ENCODE results near the gene ADAM11.
A peak's percentile ranks its signal among the peaks of the same experiment; 100 is the strongest.

ADAM11 gene

DNA sequence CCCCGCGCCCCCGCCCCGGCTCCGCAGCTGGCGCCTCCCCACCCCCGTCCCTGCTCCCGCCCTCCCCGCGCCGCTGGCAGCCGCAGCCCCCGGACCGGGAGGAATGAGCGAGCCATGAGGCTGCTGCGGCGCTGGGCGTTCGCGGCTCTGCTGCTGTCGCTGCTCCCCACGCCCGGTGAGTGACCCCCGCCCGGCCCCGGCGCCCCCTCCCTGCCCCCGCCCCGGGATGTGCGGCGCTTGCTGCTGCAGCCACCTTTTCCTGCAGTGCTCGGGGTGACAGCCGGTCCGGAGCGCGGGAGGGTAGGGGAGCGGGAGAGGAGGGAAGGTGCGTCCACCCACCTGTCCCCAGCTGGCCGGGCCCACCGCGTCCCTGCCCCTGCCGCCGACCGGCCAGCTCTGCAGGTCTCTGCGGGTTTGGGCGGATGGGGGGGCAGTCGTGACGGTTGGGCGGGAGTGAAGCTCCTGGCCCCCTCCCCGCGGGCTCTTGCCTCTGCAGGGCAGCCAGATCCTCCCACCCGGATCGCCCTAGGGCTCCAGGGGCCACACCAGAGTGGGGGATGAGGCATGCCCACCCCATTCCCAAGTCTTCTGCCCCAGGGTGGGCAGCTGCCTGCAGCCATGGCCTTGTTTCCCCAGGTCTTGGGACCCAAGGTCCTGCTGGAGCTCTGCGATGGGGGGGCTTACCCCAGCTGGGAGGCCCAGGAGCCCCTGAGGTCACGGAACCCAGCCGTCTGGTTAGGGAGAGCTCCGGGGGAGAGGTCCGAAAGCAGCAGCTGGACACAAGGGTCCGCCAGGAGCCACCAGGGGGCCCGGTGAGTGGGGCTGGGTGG, 513 bp downstream of the ADAM11 start:
- DNase-seq, result no peak

DNA sequence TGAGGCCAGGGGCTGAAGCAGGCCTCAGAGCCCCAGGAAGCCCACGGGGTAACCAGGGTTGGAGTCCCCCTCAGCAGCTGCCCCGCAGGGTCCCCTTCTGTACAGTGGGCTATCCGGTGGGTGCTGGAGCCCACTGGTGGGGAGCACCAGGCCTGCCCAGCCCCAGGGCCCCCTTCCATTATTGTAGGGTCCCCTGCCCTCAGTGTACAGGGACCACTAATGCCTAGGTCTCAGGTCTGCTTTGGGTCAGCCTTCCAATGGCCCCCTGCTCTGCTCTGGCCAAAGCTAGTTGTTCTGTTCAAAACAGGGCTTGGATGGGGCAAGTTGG, 1.1 kb downstream of the ADAM11 start:
- no peak for DNase-seq

DNA sequence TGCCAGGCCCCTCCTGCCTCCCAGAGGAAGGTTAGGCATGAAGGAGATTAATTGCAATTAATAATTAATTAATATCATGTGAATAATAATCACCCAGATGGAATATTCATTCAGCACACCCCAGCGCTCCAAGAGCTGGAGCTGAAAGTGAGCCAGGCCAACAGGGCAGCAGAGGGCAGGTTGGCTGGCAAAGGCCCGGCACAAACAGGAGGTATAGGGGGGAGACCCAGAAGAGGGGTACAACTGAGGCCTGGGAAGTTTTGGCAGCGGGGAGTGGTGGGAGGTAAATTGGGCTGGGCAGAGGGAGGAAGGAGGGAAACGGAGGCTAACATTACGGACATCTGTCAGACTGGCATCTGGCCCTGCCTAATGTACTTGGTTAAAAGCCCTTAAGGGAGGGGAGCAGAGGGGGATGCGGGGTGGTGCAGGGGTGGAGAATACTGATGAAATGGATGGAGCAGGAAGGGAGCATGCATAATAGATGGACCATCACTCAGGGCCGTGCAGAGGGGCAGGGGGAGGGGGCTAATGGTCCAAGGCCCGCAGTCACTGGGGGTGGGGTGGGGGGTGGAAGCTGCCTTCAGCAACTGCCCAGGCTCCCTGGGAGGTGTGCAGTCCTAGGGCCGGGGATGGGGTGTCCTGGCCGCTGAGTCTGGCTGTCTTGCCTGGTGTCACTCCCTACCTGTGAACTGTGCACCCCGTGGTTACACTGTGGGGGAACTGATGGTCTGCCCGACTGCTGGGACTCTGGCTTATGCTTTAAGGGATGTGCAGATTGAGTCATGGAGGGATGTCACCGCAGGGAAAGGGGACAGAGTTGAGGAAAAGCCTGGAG, 1.9 kb downstream of the ADAM11 start:
- no peak for DNase-seq

DNA sequence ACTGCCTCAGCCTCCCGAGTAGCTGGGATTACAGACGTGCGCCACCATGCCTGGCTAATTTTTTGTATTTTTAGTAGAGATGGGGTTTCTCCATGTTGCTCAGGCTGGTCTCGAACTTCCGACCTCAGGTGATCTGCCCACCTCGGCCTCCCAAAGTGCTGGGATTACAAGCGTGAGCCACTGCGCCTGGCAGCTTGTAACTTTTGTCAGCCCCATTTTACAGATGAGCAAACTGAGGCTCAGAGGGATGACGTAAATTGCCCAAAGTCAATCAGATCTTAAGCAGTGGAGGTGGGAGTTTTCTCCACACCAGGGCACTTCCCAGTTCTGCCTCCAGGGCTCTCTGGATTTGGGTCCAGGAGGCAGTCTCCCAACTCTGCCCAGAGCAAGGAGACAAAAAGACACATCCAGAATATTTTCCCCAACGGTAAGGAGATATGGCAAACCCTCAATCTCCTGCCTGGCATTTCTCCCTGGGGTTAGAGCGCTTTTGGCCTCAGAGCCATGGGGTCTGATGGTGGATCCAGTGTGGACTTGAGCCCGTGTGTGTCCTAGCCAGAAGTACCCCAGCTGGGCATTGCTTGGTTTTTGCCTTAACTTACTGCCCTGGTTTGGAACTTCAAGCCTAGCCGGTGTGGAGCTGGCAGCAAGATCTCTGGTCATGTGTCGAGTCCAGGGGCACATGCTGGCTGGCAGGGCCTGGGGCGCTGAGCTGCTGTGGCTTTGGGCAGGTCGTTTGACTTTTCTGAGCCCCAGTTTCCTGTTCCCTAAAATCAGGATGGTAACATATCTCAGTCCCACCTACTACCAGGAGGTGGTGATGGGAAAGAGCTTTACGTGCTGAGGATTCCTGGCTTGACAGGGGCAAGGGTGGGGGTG, 3.4 kb downstream of the ADAM11 start:
- no peak for DNase-seq

DNA sequence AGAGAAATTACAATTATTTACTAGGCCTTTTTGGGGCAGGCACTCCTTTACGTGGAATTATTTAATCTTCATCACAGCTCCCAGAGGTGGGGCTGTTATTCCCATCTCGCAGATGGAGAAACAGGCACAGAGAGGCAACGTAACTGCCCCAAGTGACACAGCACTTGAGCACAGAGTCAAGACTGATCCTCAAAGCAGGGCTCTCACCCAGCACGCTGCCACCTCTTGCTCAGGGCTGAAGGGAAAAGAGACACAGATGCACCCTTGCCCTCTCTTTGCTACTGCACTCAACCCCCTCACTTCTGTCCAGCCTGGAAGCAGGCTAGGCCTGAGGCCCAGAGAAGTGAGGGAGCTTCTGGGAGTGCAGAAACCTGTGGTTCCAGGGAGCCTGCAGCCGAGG, 4.4 kb downstream of the ADAM11 start:
- no peak for DNase-seq

DNA sequence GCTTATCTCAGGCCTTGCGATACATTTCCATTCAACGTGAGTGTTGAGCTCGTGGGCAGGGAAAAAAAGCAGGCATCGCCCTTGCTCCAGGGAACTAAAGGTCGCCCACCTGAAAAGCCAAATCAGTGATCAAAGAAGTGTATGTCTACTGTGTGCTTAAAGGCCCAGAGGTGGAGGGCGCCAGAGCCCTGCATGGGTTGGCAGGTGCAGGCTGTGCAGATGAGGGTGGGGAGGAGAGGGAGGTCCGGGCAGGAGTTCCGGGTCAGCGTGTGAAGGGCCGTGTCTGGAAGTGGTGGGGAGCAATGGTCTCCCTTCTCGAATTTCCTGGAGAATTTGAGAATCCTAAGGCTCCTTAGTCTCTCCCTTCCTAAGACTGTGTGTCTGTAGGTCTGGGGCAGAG, 7.2 kb downstream of the ADAM11 start:
- no peak for DNase-seq

DNA sequence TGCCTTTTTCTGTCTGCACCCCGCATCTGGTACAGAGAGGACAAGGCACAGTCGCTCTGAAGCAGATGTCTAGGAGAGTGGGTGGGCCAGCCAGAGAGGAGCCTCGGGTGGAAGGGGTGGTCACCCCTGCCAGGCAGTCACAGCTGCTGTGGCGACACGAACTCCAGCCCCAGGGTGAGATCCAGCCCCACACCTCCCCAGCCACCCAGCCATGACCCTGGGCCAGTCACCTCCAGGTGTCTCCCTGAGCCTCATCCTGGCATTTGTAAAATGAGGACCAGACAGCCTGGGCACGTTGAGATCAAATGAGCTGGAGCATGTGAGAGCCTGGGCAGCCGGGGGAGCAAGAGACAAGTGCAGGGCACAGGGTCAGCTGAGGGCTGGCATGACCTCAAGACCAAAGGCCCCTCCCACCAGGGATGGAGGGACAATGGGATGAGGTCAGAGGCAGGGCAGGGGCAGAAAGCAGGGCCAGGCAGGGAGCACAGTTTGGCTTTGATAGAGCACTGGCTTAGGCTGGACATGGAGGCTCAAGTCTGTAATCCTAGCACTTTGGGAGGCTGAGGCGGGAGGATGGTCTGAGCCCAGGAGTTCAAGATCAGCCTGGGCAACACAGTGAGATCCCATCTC, 7.7 kb downstream of the ADAM11 start:
- DNase-seq, result no peak

DNA sequence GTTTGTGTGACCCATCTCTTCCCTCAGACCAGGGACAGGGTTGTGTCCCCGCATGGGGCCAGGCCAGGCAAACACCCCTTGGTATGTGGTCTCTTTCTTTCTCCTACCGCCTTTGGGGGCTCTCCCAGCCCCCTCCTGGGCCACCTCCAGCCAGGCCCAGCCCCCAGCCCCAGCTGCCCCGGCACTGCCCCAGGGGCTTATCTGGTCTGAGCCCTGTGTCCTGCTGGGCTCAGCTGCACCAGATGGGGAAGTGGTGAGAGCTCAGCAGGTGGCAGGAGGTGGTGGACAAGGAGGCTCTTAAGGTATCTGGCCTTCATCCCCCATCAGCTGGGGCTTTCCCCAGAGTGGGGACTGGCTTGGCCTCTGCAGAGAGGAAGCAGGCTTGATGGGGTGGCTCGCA, 8.7 kb downstream of the ADAM11 start:
- no peak for DNase-seq

DNA sequence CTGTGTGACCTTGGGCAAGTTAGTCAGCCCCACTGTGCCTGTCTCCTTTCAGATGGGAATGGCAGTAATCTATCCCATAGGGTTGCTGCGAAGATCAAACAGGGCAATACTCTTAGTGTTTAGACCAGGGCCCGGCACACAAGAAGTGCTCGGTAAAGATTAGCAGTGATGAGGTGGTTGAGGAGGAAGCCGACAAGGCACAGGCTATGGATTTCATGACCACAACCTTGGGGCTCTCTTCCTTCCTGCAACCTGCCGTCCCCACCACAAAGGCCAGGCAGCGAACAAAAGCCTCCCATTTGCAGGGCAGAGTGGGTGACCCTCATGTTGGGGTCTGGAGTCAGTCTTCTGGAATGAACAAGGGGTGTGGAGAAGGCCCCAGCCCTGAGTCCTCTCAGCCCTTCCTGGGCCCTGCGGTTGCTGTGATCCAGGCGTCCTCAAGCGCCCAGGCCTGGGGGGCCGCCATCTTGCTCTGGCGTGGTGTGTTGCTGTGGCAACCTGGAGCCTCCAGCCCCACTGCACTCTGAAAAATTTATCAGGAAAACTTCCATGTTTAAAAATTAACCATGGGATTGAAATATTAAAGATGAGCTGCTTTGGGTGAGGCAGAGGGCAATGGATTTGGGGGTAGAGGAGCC, 9.8 kb downstream of the ADAM11 start:
- no peak for DNase-seq

DNA sequence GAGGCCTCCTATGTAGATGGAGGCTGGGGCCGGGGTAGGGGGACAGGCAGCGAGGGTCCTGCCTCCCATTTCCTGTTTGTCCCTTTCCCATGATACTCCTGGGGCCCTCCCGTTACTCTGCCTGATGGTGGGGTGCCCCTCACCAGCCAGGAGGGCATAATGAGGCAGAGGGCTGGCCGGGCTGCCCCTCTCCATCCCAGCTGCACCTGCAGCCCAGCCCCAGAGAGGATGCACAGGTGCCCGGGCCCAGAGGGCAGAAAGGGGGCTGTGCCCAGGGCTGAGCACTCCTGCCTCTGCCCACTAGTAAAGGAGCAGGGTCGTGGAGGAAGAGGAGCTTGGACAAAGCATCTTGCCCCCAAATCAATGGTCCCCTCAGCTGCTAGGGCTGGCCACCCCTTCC, 10.4 kb downstream of the ADAM11 start:
- DNase-seq, result no peak

DNA sequence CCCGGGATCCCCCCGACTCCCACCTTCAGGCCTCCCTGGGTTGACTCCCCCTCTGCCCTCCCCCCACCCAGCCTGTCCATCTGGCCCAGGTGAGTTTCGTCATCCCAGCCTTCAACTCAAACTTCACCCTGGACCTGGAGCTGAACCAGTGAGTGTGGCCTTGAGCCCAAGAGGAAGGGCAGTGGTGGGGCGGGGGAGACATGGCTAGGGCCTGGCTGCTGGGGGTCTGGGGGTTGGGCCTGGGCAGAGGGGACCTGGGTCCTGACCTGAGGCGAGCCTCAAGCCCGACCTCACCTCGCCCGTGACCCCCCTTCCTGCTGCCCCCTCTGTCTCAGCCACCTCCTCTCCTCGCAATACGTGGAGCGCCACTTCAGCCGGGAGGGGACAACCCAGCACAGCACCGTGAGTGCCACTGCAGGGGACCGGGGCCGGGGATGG, 10.9 kb downstream of the ADAM11 start:
- DNase-seq, result no peak

DNA sequence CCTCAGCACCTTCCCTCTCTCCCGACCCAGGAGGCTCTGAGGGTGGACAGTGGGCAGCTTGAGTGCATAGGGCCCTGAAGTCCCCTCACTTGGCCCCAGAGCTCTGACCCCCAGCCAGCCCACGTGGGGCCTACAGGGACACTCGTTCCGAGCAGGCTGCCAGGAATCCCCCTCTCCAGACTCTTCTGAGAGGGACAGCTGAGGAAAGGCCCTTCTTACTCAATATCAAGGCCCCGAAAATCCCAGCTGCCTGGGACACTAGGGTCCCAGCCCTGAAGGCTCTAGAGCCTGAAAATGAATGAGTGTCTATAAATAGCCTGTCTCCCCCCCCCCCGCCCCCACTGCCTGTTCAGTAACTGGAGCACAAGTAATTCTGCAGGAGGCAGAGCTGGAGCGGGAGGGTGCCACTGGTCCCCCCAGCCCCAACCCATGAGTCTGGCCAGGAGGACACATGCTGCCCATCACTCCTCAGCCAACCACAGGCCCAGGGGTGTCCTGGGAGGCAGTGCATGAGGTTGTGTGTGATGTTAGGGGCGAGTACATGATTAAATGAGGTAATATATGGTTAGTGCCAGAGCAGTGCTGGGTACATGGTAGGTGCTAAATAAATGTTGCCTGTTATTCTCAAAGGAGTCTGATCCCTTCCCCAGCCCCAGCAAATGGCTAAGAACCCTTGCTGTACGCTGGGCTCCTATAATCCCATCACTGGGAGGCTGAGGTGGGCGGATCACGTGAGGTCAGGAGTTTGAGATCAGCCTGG, 11.6 kb downstream of the ADAM11 start:
- DNase-seq, result peak in 1 of 2 donors; percentile 20

DNA sequence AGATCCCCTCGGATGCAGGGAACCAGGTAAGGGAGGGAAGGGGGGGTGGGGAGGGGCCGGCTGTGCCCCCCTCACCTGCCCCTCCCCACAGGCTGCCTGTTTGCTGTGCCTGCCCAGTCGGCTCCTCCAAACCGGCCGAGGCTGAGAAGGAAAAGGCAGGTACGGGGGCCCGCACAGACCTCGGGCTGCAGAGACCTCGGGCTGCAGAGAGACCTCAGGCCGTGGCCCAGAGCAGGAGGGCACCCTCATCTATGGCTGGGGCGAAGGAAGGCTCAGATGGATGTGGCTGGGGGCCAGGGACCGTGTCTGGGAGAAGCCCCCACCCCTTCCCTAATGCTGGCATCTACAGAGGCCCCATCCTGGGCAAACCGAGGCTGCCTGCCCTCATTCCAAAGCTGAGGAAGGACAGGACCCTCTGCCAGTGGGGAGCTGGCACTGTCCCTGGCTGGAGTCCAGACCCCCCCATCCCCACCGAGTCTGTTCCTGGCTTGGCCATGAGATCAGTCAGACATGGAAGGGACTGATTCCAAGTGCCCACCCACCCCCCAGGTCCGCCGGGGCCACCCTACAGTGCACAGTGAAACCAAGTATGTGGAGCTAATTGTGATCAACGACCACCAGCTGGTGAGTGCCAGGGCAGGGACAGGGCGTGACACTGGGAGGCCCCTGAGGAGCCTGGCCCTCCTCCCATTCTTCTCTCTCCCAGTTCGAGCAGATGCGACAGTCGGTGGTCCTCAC, 13.7 kb downstream of the ADAM11 start:
- DNase-seq, result no peak

DNA sequence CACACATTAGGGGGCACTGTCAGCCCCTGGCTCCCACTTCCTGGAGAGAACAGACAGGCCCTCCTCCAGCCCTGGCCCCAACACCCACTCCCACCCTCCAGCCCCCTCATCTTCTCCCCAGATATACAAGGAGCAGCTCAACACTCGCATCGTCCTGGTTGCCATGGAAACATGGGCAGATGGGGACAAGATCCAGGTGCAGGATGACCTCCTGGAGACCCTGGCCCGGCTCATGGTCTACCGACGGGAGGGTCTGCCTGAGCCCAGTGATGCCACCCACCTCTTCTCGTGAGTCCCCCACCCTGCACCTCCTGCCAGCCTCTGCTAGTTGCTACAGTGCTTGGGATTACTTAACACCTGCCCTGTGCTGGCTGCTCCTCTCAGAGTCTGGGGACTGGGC, 14.4 kb downstream of the ADAM11 start:
- DNase-seq, result no peak

DNA sequence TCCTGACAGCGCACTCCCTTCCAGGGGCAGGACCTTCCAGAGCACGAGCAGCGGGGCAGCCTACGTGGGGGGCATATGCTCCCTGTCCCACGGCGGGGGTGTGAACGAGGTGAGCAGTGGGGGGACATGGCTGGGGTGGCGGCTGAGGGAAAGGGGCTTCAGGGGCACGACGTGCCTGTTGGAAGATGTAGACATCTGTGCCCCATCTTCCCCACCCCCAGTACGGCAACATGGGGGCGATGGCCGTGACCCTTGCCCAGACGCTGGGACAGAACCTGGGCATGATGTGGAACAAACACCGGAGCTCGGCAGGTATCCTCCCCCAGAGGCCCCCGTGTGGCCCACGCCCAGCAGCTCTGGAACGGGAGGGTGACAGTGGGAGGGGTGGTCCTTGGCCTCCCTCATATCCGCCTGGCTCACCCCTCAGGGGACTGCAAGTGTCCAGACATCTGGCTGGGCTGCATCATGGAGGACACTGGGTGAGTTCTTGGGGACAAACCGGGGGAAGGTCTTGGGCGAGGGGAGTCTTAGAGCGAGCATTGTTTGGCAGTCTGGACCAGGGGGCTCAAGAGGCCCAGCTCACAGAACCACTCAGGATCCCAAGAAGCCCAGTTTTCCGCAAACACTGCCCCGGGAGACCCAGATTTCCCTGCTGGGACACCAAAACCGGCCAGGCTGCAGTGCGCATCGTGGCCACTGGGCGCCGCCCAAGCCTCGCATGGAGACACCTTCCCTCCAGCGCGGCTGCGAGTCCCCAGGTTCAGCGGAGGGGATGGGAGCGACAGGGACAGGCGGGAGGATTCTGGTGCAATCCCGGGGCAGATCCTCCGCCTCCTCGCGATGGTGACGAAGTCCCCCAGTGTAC, 15.7 kb downstream of the ADAM11 start:
- peak; percentile 54 to 95 for DNase-seq

DNA sequence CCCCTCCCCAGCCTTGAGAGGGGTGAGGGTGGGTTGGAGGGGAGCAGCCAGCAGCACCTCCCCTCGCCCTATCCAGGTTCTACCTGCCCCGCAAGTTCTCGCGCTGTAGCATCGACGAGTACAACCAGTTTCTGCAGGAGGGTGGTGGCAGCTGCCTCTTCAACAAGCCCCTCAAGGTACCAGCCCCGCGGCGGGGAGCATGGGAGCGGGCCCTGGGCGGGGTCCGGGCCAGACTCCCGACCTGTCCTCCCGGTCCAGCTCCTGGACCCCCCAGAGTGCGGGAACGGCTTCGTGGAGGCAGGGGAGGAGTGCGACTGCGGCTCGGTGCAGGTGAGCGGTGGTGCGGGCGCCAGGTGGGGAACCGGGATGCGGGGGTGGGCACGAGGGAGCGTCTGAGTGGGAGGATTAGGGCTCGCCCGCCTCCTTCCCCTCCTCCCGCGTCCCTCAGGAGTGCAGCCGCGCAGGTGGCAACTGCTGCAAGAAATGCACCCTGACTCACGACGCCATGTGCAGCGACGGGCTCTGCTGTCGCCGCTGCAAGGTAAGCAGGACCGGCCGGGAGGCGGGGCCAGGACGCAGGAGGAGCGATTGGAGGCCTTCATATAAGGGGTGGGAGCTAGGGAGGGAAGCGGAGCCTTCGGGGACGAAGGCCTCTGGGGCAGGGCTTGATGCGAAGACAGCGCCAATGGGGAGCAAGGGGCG, 16.5 kb downstream of the ADAM11 start:
- DNase-seq, result peak; percentile 95 to 97

DNA sequence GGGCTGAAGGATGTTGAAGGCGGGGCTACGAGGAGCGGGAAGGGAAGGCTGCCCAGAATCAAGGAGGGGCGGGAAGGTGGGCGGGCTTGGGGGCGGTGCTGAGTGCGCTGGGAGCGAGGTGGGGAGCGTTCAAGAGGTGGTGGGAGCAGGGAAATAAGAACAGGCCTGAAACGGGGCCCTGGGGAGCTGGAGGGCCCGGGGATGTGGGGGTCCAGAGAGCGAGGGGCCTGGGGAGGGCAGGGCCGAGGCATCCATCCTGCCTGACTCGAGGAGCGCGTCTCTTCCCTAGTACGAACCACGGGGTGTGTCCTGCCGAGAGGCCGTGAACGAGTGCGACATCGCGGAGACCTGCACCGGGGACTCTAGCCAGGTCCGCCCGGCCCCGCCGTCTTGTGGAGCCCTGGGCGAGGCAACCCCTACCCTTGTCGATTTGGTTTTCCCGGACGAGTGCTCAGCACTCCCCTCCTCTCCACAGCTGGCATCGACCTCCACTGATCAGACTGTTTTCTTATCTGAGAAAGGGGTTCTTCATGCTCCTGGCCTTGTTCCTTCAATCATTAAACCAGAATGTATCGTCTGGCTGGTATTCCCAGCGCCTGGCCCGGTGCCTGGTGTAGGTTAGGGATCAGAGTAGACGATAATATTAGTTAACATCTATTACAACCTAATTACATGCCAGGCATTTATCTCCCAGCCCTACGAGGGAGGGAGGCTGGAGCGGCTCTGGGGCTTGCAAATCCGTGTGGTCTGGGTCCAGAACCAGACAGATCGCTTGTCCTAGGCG, 17.2 kb downstream of the ADAM11 start:
- no peak for DNase-seq

All from inflammatory macrophage treated with lipopolysaccharide for 1 hour (primary cell).